Activated T-helper 9 cell treated with anti-CD3 and anti-CD28 coated beads, Interleukin-2, amount 50 U/mL, for 16 hours (primary cell): ENCODE results near the gene ENGASE.
"Not testable (repeated sequence)": the region's sequence is repeated elsewhere in the genome, so short reads cannot be mapped to it uniquely, and the experiment has no call there.

ENCODE experiments used
- DNase-seq: peaks from one replicate; pipeline ENCODE4 v3.0.0-alpha.2; 2020; ENCODE audit warnings: low read depth

Gene ENGASE

DNA sequence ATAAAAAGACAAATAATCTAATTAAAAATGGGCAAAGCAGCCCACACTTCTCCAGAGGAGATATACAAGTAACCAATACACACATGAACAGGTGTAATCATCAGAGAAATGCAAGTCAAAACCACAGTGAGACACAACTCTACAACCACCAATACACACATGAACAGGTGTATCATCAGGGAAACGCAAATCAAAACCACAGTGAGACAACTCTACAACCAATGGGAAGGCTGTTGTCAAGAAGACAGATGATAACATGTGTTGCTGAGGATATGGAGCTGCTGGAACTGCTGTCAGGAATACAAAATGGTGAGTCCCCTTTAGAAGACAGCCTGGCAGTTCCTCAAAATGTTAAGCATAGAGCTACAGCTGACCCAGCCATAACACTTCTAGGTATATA lies 22.5 kb upstream of the ENGASE start:
- no peak for DNase-seq

- DNase-seq = no peak
Measured at GRCh38 chr17:79053251-79053925, 21.2 kb upstream of the ENGASE start.

- DNase-seq = no peak
Measured at GRCh38 chr17:79054200-79054960, 20.2 kb upstream of the ENGASE start.

DNA sequence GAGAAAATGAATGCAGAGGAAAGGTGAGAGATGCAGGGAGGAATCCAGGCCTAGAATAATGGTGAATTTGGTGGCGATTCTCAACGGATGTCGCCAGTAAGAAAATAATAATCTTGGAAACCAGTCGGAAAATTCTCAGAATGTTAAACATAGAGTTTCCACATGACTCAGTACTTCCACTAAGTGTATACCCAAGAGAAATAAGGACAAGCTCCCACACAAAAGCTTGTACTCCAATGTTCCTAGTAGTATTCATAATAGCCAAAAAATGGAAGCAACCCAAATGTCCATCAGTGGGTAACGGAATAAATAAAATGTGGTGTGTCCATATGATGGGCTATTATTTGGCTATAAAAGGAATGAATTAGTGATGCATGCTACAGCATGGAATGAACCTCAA lies 19.4 kb upstream of the ENGASE start:
- no peak for DNase-seq

- DNase-seq = no peak
Measured at GRCh38 chr17:79057737-79058385, 16.8 kb upstream of the ENGASE start.

- no peak for DNase-seq
Measured at GRCh38 chr17:79062691-79063090, 11.9 kb upstream of the ENGASE start.

GRCh38 chr17:79064026-79064425 lies 10.6 kb upstream of the ENGASE start:
- DNase-seq = no peak

GRCh38 chr17:79065105-79065670 lies 9.4 kb upstream of the ENGASE start:
- peak; percentile 36 for DNase-seq

DNA sequence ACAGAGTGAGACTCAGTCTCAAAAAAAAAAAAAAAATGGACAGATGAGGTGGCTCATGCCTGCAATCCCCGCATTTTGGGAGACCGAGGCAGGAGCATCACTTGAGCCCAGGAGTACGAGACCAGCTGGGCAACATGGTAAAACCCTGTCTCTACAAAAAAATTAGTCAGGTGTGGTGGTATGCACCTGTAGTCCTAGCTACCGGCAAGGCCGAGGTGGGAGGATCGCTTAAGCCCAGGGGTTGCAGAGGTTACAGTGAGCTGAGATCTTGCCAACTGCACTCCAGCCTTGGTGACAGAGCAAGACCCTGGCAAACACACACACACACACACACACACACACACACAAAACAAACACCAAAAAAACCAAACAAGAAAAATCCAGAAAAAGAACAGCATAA lies 7.7 kb upstream of the ENGASE start:
- no peak for DNase-seq

DNA sequence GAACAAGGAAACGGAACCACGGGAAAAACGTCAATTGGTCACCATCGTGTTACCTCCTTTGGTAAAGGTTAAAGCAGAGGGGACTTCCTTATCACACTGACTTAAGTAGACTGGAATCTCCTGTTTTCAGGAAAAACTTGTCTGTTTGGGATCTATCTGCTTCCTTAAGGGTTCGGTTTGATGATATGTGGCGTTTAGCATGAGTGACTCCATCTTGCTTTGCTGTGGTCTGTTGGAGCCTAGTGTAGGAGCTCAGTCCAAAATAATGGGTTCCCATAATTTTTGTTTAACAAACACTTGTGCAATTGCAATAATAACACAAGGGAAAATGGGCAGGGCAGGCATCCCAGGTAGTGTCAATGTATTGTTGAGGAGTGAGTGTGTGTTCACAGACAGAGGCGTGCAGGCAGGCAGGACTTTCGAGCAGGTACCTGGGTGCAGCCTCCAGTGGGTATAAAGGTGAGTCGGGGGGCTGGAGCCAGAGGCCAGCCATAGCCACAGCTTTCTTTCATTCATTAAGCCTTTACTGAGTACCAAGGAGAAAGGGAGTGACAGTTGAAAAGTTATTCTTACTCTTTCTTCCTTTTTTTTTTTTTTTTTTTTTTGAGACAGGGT lies 4.3 kb upstream of the ENGASE start:
- DNase-seq = no peak

DNA sequence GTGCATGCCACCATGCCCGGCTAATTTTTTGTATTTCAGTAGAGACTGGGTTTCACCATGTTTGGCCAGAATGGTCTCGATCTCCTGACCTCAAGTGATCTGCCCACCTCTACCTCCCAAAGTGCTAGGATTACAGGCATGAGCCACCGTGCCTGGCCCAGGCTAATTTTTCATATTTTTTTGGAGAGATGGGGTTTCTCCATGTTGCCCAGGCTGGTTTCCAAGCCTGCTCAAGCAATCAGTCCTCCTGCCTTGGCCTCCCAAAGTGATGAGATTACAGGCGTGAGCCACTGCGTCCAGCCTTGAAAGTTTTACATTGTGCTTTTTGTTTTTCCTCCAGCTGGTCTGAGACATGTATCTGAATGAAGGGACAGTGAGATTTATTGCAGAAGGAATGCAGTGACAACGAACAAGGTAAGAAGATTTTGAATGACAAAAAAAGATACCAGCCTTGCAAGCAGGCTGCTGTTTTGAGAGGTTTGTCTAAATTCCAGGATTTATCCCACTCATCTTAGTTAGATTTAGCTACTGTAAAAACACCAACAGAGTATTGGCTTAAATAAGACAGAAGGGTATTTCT lies 3.4 kb upstream of the ENGASE start:
- DNase-seq = no peak

DNA sequence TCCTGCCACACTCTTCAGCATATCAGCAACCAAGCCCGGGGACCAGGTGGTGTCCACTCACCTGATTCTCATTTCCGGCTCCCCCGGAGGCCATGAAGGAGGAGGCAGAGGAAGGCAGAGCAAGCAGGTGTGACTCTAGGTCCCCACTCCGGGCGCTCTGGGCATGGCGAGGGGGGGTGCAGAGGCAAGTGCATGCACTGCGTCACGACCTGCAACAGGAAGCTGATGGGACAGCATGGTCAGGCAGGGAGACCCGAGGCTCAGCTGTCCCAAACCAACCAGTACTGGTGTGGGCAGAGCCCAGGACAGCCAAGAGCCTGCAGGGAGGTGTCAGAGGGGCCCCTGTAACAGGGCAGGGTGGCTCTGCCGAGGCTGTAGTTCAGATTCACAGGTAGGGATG lies 2.1 kb upstream of the ENGASE start:
- DNase-seq = no peak

GRCh38 chr17:79073016-79073705 lies 1.5 kb upstream of the ENGASE start:
- DNase-seq = no peak

DNA sequence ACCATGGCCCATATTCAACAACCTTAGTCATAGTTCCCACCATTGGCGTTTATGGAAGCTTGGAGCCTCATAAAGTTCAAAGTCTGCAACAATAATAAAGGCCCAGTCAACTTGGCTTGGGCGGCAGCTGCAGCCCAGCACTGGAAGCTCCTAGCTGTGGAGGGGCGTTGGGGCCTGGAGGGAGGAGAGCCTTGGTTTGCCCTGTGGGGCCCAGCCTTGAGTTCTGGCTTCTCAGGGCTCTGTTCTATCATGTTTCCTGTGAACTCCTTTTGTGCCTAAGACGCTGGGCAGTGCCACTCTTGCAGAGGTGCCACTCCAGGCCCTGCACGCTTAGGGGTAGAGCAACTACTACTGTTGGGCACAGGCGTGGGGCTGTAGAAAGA lies 927 bp upstream of the ENGASE start:
- DNase-seq = no peak

- DNase-seq = not testable (repeated sequence)
Measured at GRCh38 chr17:79074121-79074648, 439 bp upstream of the ENGASE start.

DNA sequence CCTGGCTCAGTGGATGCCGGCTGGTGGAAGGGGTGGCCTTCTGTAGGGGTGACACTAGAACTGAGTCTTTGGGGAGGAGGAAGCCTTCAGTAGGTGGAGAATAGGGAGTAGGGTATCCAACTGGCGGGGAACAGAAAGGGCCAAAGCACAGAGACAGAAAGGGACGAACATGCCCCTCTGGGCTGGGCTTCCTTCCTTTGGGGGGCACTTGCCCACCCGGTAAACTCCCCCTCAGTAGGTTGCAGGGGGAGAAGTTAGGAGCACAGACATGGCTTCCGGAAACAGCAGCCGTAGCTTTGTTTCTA lies 774 bp downstream of the ENGASE start:
- no peak for DNase-seq

GRCh38 chr17:79075861-79076406 lies 1.3 kb downstream of the ENGASE start:
- DNase-seq = no peak

GRCh38 chr17:79077587-79077986 lies 3.0 kb downstream of the ENGASE start:
- no peak for DNase-seq

GRCh38 chr17:79078476-79079190 lies 4.0 kb downstream of the ENGASE start:
- no peak for DNase-seq

DNA sequence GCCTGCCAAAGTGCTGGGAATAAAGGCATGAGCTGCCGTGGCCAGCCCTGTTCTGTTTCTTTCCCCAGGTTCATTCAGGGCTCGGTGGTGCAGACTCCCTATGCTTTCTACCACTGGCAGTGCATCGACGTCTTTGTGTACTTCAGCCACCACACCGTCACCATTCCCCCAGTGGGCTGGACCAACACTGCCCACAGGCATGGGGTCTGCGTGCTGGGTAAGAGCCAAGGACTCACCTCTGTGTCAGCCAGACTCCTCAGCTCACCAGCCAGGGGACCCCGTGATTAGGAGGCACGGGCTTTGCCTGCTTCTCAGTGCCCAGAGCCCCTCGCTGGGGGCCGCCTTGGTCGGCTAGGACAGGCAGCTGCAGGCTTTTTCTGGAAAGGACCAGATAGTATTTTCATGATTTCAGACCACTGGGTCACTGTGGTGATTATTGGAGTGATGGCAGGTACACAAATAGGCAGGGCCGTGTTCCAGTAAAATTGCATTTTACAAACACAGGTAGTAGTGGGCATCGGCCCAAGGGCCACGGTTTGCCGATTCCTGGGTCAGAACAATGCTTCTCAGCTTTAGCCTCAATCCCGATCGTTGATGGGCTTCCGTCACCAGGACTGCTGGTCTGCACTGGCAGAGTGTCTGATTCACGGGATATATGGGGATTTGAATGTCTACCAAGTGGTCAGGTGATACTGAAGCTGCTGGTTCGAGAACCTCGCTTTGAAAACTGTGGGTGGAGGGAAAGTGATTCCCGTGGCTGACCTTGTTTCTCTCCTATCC lies 5.0 kb downstream of the ENGASE start:
- DNase-seq = no peak
